Hematopoietic multipotent progenitor cell treated with erythropoietin and hydrocortisone succinate and interleukin-3 and kit ligand, for 17 days (in vitro differentiated cells): ENCODE results near the gene DPP3.
"Not testable (repeated sequence)": the region's sequence is repeated elsewhere in the genome, so short reads cannot be mapped to it uniquely, and the experiment has no call there.

Source experiments
- DNase-seq: peaks from one replicate; pipeline ENCODE4 v3.0.0-alpha.2; 2015; ENCODE audit warnings: low spot score

The DPP3 gene

GRCh38 chr11:66532784-66533183, 52.5 kb downstream of the DPP3 start:
- DNase-seq: no peak

GRCh38 chr11:66539170-66539869, 59.1 kb downstream of the DPP3 start:
- no peak for DNase-seq

GRCh38 chr11:66539870-66540213, 59.6 kb downstream of the DPP3 start:
- DNase-seq: no peak

GRCh38 chr11:66540598-66540997, 60.4 kb downstream of the DPP3 start:
- not testable (repeated sequence) for DNase-seq

- no peak for DNase-seq
Observed at GRCh38 chr11:66541892-66542291, 61.7 kb downstream of the DPP3 start.

GRCh38 chr11:66542362-66542761, 62.1 kb downstream of the DPP3 start:
- no peak for DNase-seq

- DNase-seq: peak; percentile 27
Observed at GRCh38 chr11:66543263-66544107, 63.3 kb downstream of the DPP3 start.

GRCh38 chr11:66544952-66545351, 64.7 kb downstream of the DPP3 start:
- not testable (repeated sequence) for DNase-seq

- DNase-seq: peak; percentile 93
Observed at GRCh38 chr11:66545701-66546367, 65.6 kb downstream of the DPP3 start, which contains the start of gene ZDHHC24. Gene ZDHHC24 (minus strand): TSS chr11:66546048. CDS start chr11:66546003, 45 bp downstream.

GRCh38 chr11:66546368-66546965, 66.2 kb downstream of the DPP3 start, which contains the start of gene ACTN3:
Gene ACTN3 (plus strand): TSS chr11:66546903. CDS start chr11:66546938, 35 bp downstream.
- no peak for DNase-seq

GRCh38 chr11:66546966-66547661, 66.9 kb downstream of the DPP3 start:
- DNase-seq: no peak

- no peak for DNase-seq
Observed at GRCh38 chr11:66547662-66548009, 67.4 kb downstream of the DPP3 start.

GRCh38 chr11:66548041-66548440, 67.8 kb downstream of the DPP3 start:
- DNase-seq: no peak

- no peak for DNase-seq
Observed at GRCh38 chr11:66548774-66549630, 68.8 kb downstream of the DPP3 start.

GRCh38 chr11:66549696-66550095, 69.5 kb downstream of the DPP3 start:
- no peak for DNase-seq

GRCh38 chr11:66550887-66551286, 70.7 kb downstream of the DPP3 start:
- no peak for DNase-seq

- DNase-seq: no peak
Observed at GRCh38 chr11:66554602-66555001, 74.4 kb downstream of the DPP3 start.

GRCh38 chr11:66555416-66555815, 75.2 kb downstream of the DPP3 start:
- no peak for DNase-seq

GRCh38 chr11:66556086-66556485, 75.9 kb downstream of the DPP3 start:
- DNase-seq: no peak

GRCh38 chr11:66557733-66558326, 77.6 kb downstream of the DPP3 start:
- no peak for DNase-seq
